A673 (cell line): ENCODE data around the gene SMAD9. TPM values are rescaled to one million over a fixed set of nuclear protein-coding genes. Genes with fewer than 3 reads are reported as not detected.

ENCODE experiments used
- BruUV-seq: library from RNA; stranded (reverse); fragments of 400-500 nt; replicated peaks from 2 replicates; lab custom pipeline; 2021; lab: Mats Ljungman, UMichigan
- CTCF ChIA-PET: fragments of 300-600 bp; sonication (Branson Sonifier 250); formaldehyde crosslinking; loops from one replicate; lab custom pipeline; 2022; ENCODE audit warnings: antibody characterized with exemption; lab: Charles Lee
- POLR2A ChIA-PET: fragments of 300-600 bp; sonication (Branson Sonifier 250); formaldehyde crosslinking; loops from one replicate; lab custom pipeline; 2022; ENCODE audit warnings: antibody characterized with exemption; ENCODE audit not compliant: low non-redundant PET; lab: Charles Lee
- DNase-seq: peaks from one replicate; pipeline ENCODE4 v3.0.0-alpha.2; 2015; ENCODE audit warnings: low spot score
- H3K27ac ChIP-seq: fragments of 200-600 bp; sonication (generic); 2 replicates; pipeline ENCODE4 v1.5.1; 2016; ENCODE audit warnings: mixed run types, low read depth, mild to moderate bottlenecking, mixed read lengths, antibody characterized with exemption, low read length; ENCODE audit not compliant: poor library complexity, severe bottlenecking
- H3K27me3 ChIP-seq: fragments of 200-600 bp; sonication (generic); replicated peaks from 2 replicates; pipeline ENCODE4 v1.6.1; 2017; ENCODE audit warnings: mixed run types, low read depth, mild to moderate bottlenecking, mixed read lengths, antibody characterized with exemption, low read length; ENCODE audit not compliant: insufficient read depth, poor library complexity
- H3K36me3 ChIP-seq: fragments of 200-600 bp; sonication (generic); 2 replicates; pipeline ENCODE4 v1.6.1; 2016; ENCODE audit warnings: mixed run types, mild to moderate bottlenecking, mixed read lengths, antibody characterized with exemption, low read length; ENCODE audit not compliant: insufficient read depth, poor library complexity, severe bottlenecking
- H3K4me1 ChIP-seq: fragments of 200-600 bp; sonication (generic); 2 replicates; pipeline ENCODE4 v1.6.1; 2017; ENCODE audit warnings: mixed run types, mild to moderate bottlenecking, mixed read lengths, antibody characterized with exemption, low read length; ENCODE audit not compliant: insufficient read depth, poor library complexity, severe bottlenecking
- H3K4me3 ChIP-seq: fragments of 200-600 bp; sonication (generic); 2 replicates; pipeline ENCODE4 v1.5.1; 2016; ENCODE audit warnings: low read depth, mixed run types, mild to moderate bottlenecking, mixed read lengths, low read length; ENCODE audit not compliant: poor library complexity, severe bottlenecking
- H3K9me3 ChIP-seq: fragments of 200-600 bp; sonication (generic); 2 replicates; pipeline ENCODE4 v1.6.1; 2016; ENCODE audit warnings: mixed run types, low read depth, mild to moderate bottlenecking, mixed read lengths, antibody characterized with exemption, low read length; ENCODE audit not compliant: poor library complexity, severe bottlenecking
- CTCF ChIP-seq: fragments of 300-800, 200-600 bp; sonication (generic); conservative IDR thresholded peaks from 2 replicates; pipeline ENCODE4 v1.5.1; 2017; ENCODE audit warnings: low read depth, mild to moderate bottlenecking, antibody characterized with exemption, low read length, moderate library complexity, mixed read lengths
- EZH2 ChIP-seq: fragments of 200-600 bp; sonication (generic); IDR thresholded peaks from 2 replicates; pipeline ENCODE4 v1.6.1; 2017; ENCODE audit warnings: borderline replicate concordance, low read depth, mild to moderate bottlenecking, mixed read lengths, antibody characterized with exemption, low read length; ENCODE audit not compliant: poor library complexity, severe bottlenecking
- intact Hi-C: fragments of 100-400 bp; cut with micrococcal nuclease; formaldehyde crosslinking; loops from one replicate; pipeline ENCODE4 v1.10.0; 2022; ENCODE audit not compliant: unreplicated experiment
- total RNA-seq: library from RNA; stranded (reverse); gene quantifications from 2 replicates; pipeline ENCODE4 v1.2.3, GENCODE V29; 2021

The SMAD9 gene
- total RNA-seq, 1 experiment from 2014 or later: 23.3 TPM

DNA sequence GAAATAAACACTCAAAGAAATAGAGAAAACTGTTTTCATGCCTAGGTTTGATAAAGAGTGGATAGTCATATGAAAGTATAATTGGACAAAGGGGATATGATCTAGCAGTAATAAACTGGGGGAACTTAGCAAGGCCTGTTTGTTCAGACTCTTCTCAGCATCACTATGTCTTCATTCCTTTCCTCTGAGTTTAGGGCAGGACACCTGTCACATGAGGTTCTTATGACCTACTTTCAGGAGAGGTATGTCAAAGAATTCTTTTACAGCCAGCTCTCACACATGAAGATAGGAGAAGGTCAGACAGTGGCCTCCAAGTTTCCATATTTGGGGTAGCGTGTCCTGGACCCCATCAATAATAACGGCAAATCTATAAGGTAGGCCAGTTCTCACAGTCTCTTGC, 112.4 kb downstream of the SMAD9 start:
- no peaks in the 10 kb centered on the region for H3K36me3 ChIP-seq
- H3K27ac ChIP-seq: no peak overlapping the region
- no peaks in the 10 kb centered on the region for H3K4me1 ChIP-seq
- no peak overlapping the region for H3K4me3 ChIP-seq
- no peaks in the 10 kb centered on the region for H3K9me3 ChIP-seq
- intact Hi-C loops: no loop called here
- DNase-seq: no peak
- TF ChIP-seq CTCF: no peak
- TF ChIP-seq EZH2: no peak
- ChIA-PET POLR2A (no interaction called here), CTCF (no interaction called here)
- H3K27me3 ChIP-seq: no peaks in the 10 kb centered on the region
- no TSS peak for BruUV-seq

- POLR2A ChIA-PET: no interaction called here
- Histone ChIP-seq H3K27me3 (no peaks in the 10 kb centered on the region), H3K4me3 (no peak overlapping the region), H3K36me3 (no peaks in the 10 kb centered on the region), H3K9me3 (no peaks in the 10 kb centered on the region), H3K27ac (no peak overlapping the region), H3K4me1 (no peaks in the 10 kb centered on the region)
- intact Hi-C loops: no loop called here
- no peak for DNase-seq
- TF ChIP-seq EZH2 (no peak), CTCF (no peak)
- no TSS peak for BruUV-seq
- CTCF ChIA-PET: no interaction called here
These were observed 113.9 kb downstream of the SMAD9 start for GRCh38 chr13:36806102-36806501.

GRCh38 chr13:36804588-36804987, 115.5 kb downstream of the SMAD9 start:
- intact Hi-C loops: no loop called here
- Histone ChIP-seq H3K36me3 (no peaks in the 10 kb centered on the region), H3K4me3 (no peak overlapping the region), H3K9me3 (no peaks in the 10 kb centered on the region), H3K27me3 (no peaks in the 10 kb centered on the region), H3K27ac (no peak overlapping the region), H3K4me1 (no peaks in the 10 kb centered on the region)
- DNase-seq: no peak
- ChIA-PET POLR2A (no interaction called here), CTCF (no interaction called here)
- BruUV-seq: no TSS peak
- TF ChIP-seq EZH2: no peak
- no peak for TF ChIP-seq CTCF
